Liver (tissue), 9 donors: ENCODE measurements around the gene PARM1. TPM values are rescaled to one million over a fixed set of nuclear protein-coding genes. Genes with fewer than 3 reads are reported as not detected.

ENCODE experiments used
- DNase-seq: peaks from one replicate; pipeline ENCODE4 v3.0.0-alpha.2; 2017; ENCODE audit warnings: low spot score
- H3K27ac ChIP-seq, 2 donors: one replicate each; pipeline ENCODE4 v1.7.0; 2013; ENCODE audit warnings: inconsistent platforms in 2 of 2, low read length in 2 of 2, control low read depth in 1 of 2, low read depth in 1 of 2, mild to moderate bottlenecking in 1 of 2
- H3K27me3 ChIP-seq, 4 donors: one replicate each; pipeline versions ENCODE4 v1.6.1 to v1.7.0; 2013; ENCODE audit warnings: low read length in 3 of 4, inconsistent platforms in 1 of 4, mild to moderate bottlenecking in 1 of 4, moderate library complexity in 1 of 4; ENCODE audit not compliant: control insufficient read depth in 4 of 4, insufficient read depth in 4 of 4
- H3K36me3 ChIP-seq, 4 donors: one replicate each; pipeline versions ENCODE4 v1.6.1 to v1.7.0; 2013; ENCODE audit warnings: low read length in 3 of 4, mild to moderate bottlenecking in 3 of 4, low read depth in 1 of 4, moderate library complexity in 1 of 4; ENCODE audit not compliant: control insufficient read depth in 4 of 4, insufficient read depth in 3 of 4
- H3K4me1 ChIP-seq, 4 donors: one replicate each; pipeline versions ENCODE4 v1.6.1 to v1.7.0; 2013; ENCODE audit warnings: low read length in 3 of 4, mild to moderate bottlenecking in 3 of 4, moderate library complexity in 1 of 4; ENCODE audit not compliant: control insufficient read depth in 4 of 4, insufficient read depth in 4 of 4
- H3K4me3 ChIP-seq, 3 donors: one replicate each; pipeline versions ENCODE4 v1.6.1 to v1.7.0; 2013; ENCODE audit warnings: low read length in 3 of 3, control low read depth in 1 of 3, low read depth in 1 of 3, mild to moderate bottlenecking in 1 of 3
- H3K9ac ChIP-seq, 2 donors: one replicate each; pipeline ENCODE4 v1.7.0; 2013; ENCODE audit warnings: low read length in 2 of 2, mild to moderate bottlenecking in 2 of 2, moderate library complexity in 2 of 2, control low read depth in 1 of 2, low read depth in 1 of 2
- H3K9me3 ChIP-seq, 4 donors: one replicate each; pipeline versions ENCODE4 v1.6.1 to v1.7.0; 2013; ENCODE audit warnings: low read length in 3 of 4; ENCODE audit not compliant: control insufficient read depth in 4 of 4
- CTCF ChIP-seq: fragments of 150-350 bp; IDR thresholded peaks from 2 replicates; pipeline ENCODE4 v1.5.1; 2017; ENCODE audit warnings: improper control_type of control experiment, low read depth, low read length; ENCODE audit not compliant: missing input control
- EGR1 ChIP-seq, 2 donors: IDR thresholded peaks; 2 replicates each; pipeline ENCODE4 v1.6.1; 2016 to 2018; ENCODE audit warnings: antibody characterized with exemption in 2 of 2, low read depth in 2 of 2
- HNF4G ChIP-seq: IDR thresholded peaks from 2 replicates; pipeline ENCODE4 v1.6.1; 2016; ENCODE audit warnings: antibody characterized with exemption
- RAD21 ChIP-seq, 2 donors: IDR thresholded peaks; 2 replicates each; pipeline ENCODE4 v1.6.1; 2016; ENCODE audit warnings: antibody characterized with exemption in 2 of 2, mild to moderate bottlenecking in 2 of 2
- RXRA ChIP-seq, 2 donors: IDR thresholded peaks; 2 replicates each; pipeline ENCODE4 v1.6.1; 2017 to 2018; ENCODE audit warnings: antibody characterized with exemption in 2 of 2, mild to moderate bottlenecking in 1 of 2
- TAF1 ChIP-seq: conservative IDR thresholded peaks from 2 replicates; pipeline ENCODE4 v1.6.1; 2016; ENCODE audit warnings: antibody characterized with exemption, mild to moderate bottlenecking
- YY1 ChIP-seq: IDR thresholded peaks from 2 replicates; pipeline ENCODE4 v1.6.1; 2016; ENCODE audit warnings: antibody characterized with exemption, mild to moderate bottlenecking
- WGBS: extraction: QIAGEN DNeasy Blood & Tissue Kit; methylation state at CpG from one replicate; pipeline ENCODE4 v1.1.7; 2013; 5-methylcytosine and 5-hydroxymethylcytosine counted together
- polyA plus RNA-seq, 2 donors: library from polyadenylated mRNA; stranded (reverse) in 1 of 2; unstranded in 1 of 2; fragments of 200-250 nt in 1 of 2; fragments of >200 nt in 1 of 2; fragmentation: Nextera tagmentation in 1 of 2; extraction: Ambion mirVana in 1 of 2; gene quantifications; one replicate each; pipeline versions ENCODE4 v1.2.1 to v1.2.3, GENCODE V29; 2013 to 2015
- total RNA-seq, 2 donors: library from RNA; depleted of rRNA; stranded (reverse); fragments of >200 nt; gene quantifications; one replicate each; pipeline ENCODE4 v1.2.3, GENCODE V29; 2014
- TF ChIP-seq, protein P1 (sequence below): IDR thresholded peaks from 2 replicates; pipeline ENCODE4 v1.6.1; 2016; ENCODE audit warnings: antibody characterized with exemption
- TF ChIP-seq, protein P2 (sequence below): IDR thresholded peaks from 2 replicates; pipeline ENCODE4 v1.6.1; 2016; ENCODE audit warnings: antibody characterized with exemption, mild to moderate bottlenecking
- TF ChIP-seq, protein P3 (sequence below): IDR thresholded peaks from 2 replicates; pipeline ENCODE4 v1.6.1; 2016; ENCODE audit warnings: antibody characterized with exemption
- TF ChIP-seq, protein P4 (sequence below): IDR thresholded peaks from 2 replicates; pipeline ENCODE4 v1.6.1; 2016; ENCODE audit warnings: antibody characterized with exemption
- donor health status: healthy.
- donor health status: healthy.
- donor health status: healthy.
- donor health status: healthy.
- donor health status: healthy.

Gene PARM1
- total and polyA plus RNA-seq, 4 donors = 0.42 to 2.2 (median 0.74) TPM

- Histone ChIP-seq H3K9me3 (no peaks in the 10 kb centered on the region), H3K9ac (no peak overlapping the region), H3K27me3 (peaks cover 0 to 5% (median under 1%) of the 10 kb centered on the region in 4 donors), H3K4me3 (no peak overlapping the region), H3K36me3 (no peaks in the 10 kb centered on the region), H3K4me1 (no peaks in the 10 kb centered on the region), H3K27ac (no peak overlapping the region)
- DNase-seq = no peak
- no peak for TF ChIP-seq RXRA (IDR thresholded peaks at IDR 0.05)
- no peak for TF ChIP-seq YY1
- TF ChIP-seq CTCF = no peak
- TF ChIP-seq TAF1 = no peak
- TF ChIP-seq EGR1 (IDR thresholded peaks at IDR 0.05; ENCODE audit: low read depth in 2 of 2) = no peak
- no peak for TF ChIP-seq HNF4G
- TF ChIP-seq, protein P1, sequence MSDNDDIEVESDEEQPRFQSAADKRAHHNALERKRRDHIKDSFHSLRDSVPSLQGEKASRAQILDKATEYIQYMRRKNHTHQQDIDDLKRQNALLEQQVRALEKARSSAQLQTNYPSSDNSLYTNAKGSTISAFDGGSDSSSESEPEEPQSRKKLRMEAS = no peak
- no peak for TF ChIP-seq RAD21 (IDR thresholded peaks at IDR 0.05)
- TF ChIP-seq, protein P2, sequence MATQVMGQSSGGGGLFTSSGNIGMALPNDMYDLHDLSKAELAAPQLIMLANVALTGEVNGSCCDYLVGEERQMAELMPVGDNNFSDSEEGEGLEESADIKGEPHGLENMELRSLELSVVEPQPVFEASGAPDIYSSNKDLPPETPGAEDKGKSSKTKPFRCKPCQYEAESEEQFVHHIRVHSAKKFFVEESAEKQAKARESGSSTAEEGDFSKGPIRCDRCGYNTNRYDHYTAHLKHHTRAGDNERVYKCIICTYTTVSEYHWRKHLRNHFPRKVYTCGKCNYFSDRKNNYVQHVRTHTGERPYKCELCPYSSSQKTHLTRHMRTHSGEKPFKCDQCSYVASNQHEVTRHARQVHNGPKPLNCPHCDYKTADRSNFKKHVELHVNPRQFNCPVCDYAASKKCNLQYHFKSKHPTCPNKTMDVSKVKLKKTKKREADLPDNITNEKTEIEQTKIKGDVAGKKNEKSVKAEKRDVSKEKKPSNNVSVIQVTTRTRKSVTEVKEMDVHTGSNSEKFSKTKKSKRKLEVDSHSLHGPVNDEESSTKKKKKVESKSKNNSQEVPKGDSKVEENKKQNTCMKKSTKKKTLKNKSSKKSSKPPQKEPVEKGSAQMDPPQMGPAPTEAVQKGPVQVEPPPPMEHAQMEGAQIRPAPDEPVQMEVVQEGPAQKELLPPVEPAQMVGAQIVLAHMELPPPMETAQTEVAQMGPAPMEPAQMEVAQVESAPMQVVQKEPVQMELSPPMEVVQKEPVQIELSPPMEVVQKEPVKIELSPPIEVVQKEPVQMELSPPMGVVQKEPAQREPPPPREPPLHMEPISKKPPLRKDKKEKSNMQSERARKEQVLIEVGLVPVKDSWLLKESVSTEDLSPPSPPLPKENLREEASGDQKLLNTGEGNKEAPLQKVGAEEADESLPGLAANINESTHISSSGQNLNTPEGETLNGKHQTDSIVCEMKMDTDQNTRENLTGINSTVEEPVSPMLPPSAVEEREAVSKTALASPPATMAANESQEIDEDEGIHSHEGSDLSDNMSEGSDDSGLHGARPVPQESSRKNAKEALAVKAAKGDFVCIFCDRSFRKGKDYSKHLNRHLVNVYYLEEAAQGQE = no peak
- WGBS = 52% methylated on average over 3 of the region's 3 CpGs
These were observed 8.2 kb downstream of the PARM1 start for GRCh38 chr4:74941123-74941522.

- TF ChIP-seq, protein P3, sequence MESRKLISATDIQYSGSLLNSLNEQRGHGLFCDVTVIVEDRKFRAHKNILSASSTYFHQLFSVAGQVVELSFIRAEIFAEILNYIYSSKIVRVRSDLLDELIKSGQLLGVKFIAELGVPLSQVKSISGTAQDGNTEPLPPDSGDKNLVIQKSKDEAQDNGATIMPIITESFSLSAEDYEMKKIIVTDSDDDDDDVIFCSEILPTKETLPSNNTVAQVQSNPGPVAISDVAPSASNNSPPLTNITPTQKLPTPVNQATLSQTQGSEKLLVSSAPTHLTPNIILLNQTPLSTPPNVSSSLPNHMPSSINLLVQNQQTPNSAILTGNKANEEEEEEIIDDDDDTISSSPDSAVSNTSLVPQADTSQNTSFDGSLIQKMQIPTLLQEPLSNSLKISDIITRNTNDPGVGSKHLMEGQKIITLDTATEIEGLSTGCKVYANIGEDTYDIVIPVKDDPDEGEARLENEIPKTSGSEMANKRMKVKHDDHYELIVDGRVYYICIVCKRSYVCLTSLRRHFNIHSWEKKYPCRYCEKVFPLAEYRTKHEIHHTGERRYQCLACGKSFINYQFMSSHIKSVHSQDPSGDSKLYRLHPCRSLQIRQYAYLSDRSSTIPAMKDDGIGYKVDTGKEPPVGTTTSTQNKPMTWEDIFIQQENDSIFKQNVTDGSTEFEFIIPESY = no peak
- TF ChIP-seq, protein P4, sequence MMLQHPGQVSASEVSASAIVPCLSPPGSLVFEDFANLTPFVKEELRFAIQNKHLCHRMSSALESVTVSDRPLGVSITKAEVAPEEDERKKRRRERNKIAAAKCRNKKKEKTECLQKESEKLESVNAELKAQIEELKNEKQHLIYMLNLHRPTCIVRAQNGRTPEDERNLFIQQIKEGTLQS = no peak
- TF ChIP-seq TAF1 = no peak
- no peak for DNase-seq
- Histone ChIP-seq H3K4me1 (no peaks in the 10 kb centered on the region), H3K36me3 (no peaks in the 10 kb centered on the region), H3K9me3 (no peaks in the 10 kb centered on the region), H3K9ac (no peak overlapping the region), H3K4me3 (no peak overlapping the region), H3K27me3 (peaks cover 0 to 5% (median 1%) of the 10 kb centered on the region in 4 donors), H3K27ac (no peak overlapping the region)
- WGBS = 77% methylated on average over 3 of the region's 3 CpGs
These were observed 9.5 kb downstream of the PARM1 start for GRCh38 chr4:74942251-74942917.
